ENCODE data around the gene MYO5A.
"Not testable (repeated sequence)": the region's sequence is repeated elsewhere in the genome, so short reads cannot be mapped to it uniquely, and the experiment has no call there.

The MYO5A gene

GRCh38 chr15:52540374-52541012 lies 11.8 kb upstream of the MYO5A start:
- no peak for DNase-seq

GRCh38 chr15:52537459-52537858 lies 8.8 kb upstream of the MYO5A start:
- DNase-seq, result no peak

- no peak for DNase-seq
Observed at GRCh38 chr15:52532427-52532826, 3.7 kb upstream of the MYO5A start.

- DNase-seq, result no peak
Observed at GRCh38 chr15:52529940-52530339, 1.3 kb upstream of the MYO5A start.

GRCh38 chr15:52529341-52529924 lies 753 bp upstream of the MYO5A start:
- no peak for DNase-seq

GRCh38 chr15:52527911-52528563 lies 643 bp downstream of the MYO5A start:
- DNase-seq, result no peak

- DNase-seq, result no peak
Observed at GRCh38 chr15:52527196-52527910, 1.3 kb downstream of the MYO5A start.

- no peak for DNase-seq
Observed at GRCh38 chr15:52524223-52525136, 4.2 kb downstream of the MYO5A start.

GRCh38 chr15:52523647-52524046 lies 5.0 kb downstream of the MYO5A start:
- DNase-seq, result no peak

- DNase-seq, result no peak
Observed at GRCh38 chr15:52523192-52523591, 5.5 kb downstream of the MYO5A start.

GRCh38 chr15:52521682-52522081 lies 7.0 kb downstream of the MYO5A start:
- DNase-seq, result no peak

- no peak for DNase-seq
Observed at GRCh38 chr15:52520421-52520820, 8.3 kb downstream of the MYO5A start.

GRCh38 chr15:52518487-52519371 lies 10.0 kb downstream of the MYO5A start:
- no peak for DNase-seq

GRCh38 chr15:52517014-52517413 lies 11.7 kb downstream of the MYO5A start:
- DNase-seq, result no peak

- no peak for DNase-seq
Observed at GRCh38 chr15:52515343-52515742, 13.3 kb downstream of the MYO5A start.

- DNase-seq, result no peak
Observed at GRCh38 chr15:52514482-52514881, 14.2 kb downstream of the MYO5A start.

- not testable (repeated sequence) for DNase-seq
Observed at GRCh38 chr15:52512869-52513268, 15.8 kb downstream of the MYO5A start.

- no peak for DNase-seq
Observed at GRCh38 chr15:52511084-52511483, 17.6 kb downstream of the MYO5A start.

- DNase-seq, result no peak
Observed at GRCh38 chr15:52509500-52510245, 19.0 kb downstream of the MYO5A start.

GRCh38 chr15:52506549-52506948 lies 22.1 kb downstream of the MYO5A start:
- no peak for DNase-seq

GRCh38 chr15:52505151-52505550 lies 23.5 kb downstream of the MYO5A start:
- DNase-seq, result no peak

Data from right hindlimb (tissue), 1 donor.